SK-N-SH (cell line): ENCODE results near the gene MAGI2. TPM values are rescaled to one million over a fixed set of nuclear protein-coding genes. Genes with fewer than 3 reads are reported as not detected.
"Not testable (repeated sequence)": the region's sequence is repeated elsewhere in the genome, so short reads cannot be mapped to it uniquely, and the experiment has no call there.

Experiments used
- CTCF ChIA-PET: fragments of 300-600, 350-600 bp; formaldehyde crosslinking; extraction: SDS; loops from one replicate; lab custom pipeline; 2021; lab: Yijun Ruan, JAX
- POLR2A ChIA-PET: fragments of 350-600 bp; sonication (Branson Sonifier 250); formaldehyde crosslinking; extraction: SDS; loops from one replicate; lab custom pipeline; 2020; ENCODE audit warnings: antibody characterized with exemption, inconsistent platforms; lab: Yijun Ruan, JAX
- DNase-seq: peaks from one replicate; pipeline ENCODE4 v3.0.0; 2012
- H2AFZ ChIP-seq: fragments of 200-600 bp; sonication (generic); 2 replicates; pipeline ENCODE4 v1.8.1; 2016; ENCODE audit warnings: antibody characterized with exemption, mild to moderate bottlenecking, low read depth
- H3F3A ChIP-seq: fragments of 200-600 bp; sonication (generic); replicated peaks from 2 replicates; pipeline ENCODE3; 2016; ENCODE audit warnings: antibody characterized with exemption, mild to moderate bottlenecking; ENCODE audit not compliant: insufficient read depth
- H3K27ac ChIP-seq, 2 experiments: fragments of 200-500 bp in 1 of 2; fragments of 200-600 bp in 1 of 2; sonication (Bioruptor generic) in 1 of 2; sonication (generic), shearing (Covaris generic) in 1 of 2; 2 replicates each; pipeline versions ENCODE4 v1.5.1 to v1.6.1; 2014 to 2016; ENCODE audit warnings: low read depth in 2 of 2, inconsistent platforms in 1 of 2, low read length in 1 of 2, mild to moderate bottlenecking in 1 of 2, mixed read lengths in 1 of 2
- H3K27me3 ChIP-seq: fragments of 200-600 bp; sonication (generic), shearing (Covaris generic); 2 replicates; pipeline ENCODE4 v1.6.1; 2016; ENCODE audit warnings: mixed run types; ENCODE audit not compliant: insufficient read depth
- H3K36me3 ChIP-seq, 2 experiments: fragments of 200-500 bp in 1 of 2; fragments of 200-600 bp in 1 of 2; sonication (Bioruptor generic) in 1 of 2; sonication (generic) in 1 of 2; replicated peaks in 1 of 2; 2 replicates each; pipeline versions ENCODE3 to v1.5.1; 2014 to 2016; ENCODE audit warnings: low read length in 1 of 2, mild to moderate bottlenecking in 1 of 2; ENCODE audit not compliant: insufficient read depth in 2 of 2, control insufficient read depth in 1 of 2
- H3K4me1 ChIP-seq, 2 experiments: fragments of 200-500 bp in 1 of 2; fragments of 200-600 bp in 1 of 2; sonication (Bioruptor generic) in 1 of 2; sonication (generic), shearing (Covaris generic) in 1 of 2; 2 replicates each; pipeline versions ENCODE4 v1.5.1 to v1.6.1; 2014 to 2016; ENCODE audit warnings: low read depth in 1 of 2, low read length in 1 of 2, mixed run types in 1 of 2; ENCODE audit not compliant: insufficient read depth in 2 of 2, control insufficient read depth in 1 of 2
- H3K4me2 ChIP-seq: fragments of 200-600 bp; sonication (generic), shearing (Covaris generic); 2 replicates; pipeline ENCODE4 v1.6.1; 2017; ENCODE audit warnings: mixed run types
- H3K4me3 ChIP-seq, 2 experiments: fragments of 200-500 bp in 1 of 2; fragments of 200-600 bp in 1 of 2; sonication (Bioruptor generic) in 1 of 2; sonication (generic), shearing (Covaris generic) in 1 of 2; 2 replicates each; pipeline versions ENCODE4 v1.5.1 to v1.8.1; 2014 to 2016; ENCODE audit warnings: low read depth in 2 of 2, inconsistent platforms in 1 of 2, low read length in 1 of 2, mild to moderate bottlenecking in 1 of 2, mixed read lengths in 1 of 2, moderate library complexity in 1 of 2
- H3K79me2 ChIP-seq: fragments of 200-600 bp; sonication (generic); 2 replicates; pipeline ENCODE4 v1.8.1; 2017; ENCODE audit warnings: mild to moderate bottlenecking; ENCODE audit not compliant: insufficient read depth
- H3K9ac ChIP-seq: fragments of 200-600 bp; sonication (generic); 2 replicates; pipeline ENCODE4 v1.6.1; 2017; ENCODE audit warnings: mixed run types
- H3K9me2 ChIP-seq: fragments of 200-600 bp; sonication (generic); 2 replicates; pipeline ENCODE4 v1.6.1; 2017; ENCODE audit warnings: mixed run types
- H3K9me3 ChIP-seq: fragments of 200-600 bp; sonication (generic); 2 replicates; pipeline ENCODE4 v1.6.1; 2017; ENCODE audit warnings: mixed run types, mild to moderate bottlenecking, moderate library complexity
- H4K20me1 ChIP-seq: fragments of 200-600 bp; sonication (generic); 2 replicates; pipeline ENCODE4 v1.6.1; 2017; ENCODE audit warnings: mild to moderate bottlenecking, mixed run types; ENCODE audit not compliant: insufficient read depth
- IRF3 ChIP-seq: fragments of 150-350 bp; IDR thresholded peaks from 2 replicates; pipeline ENCODE4 v1.6.1; 2016; ENCODE audit warnings: mild to moderate bottlenecking, low read depth, low read length
- JUND ChIP-seq: IDR thresholded peaks from 2 replicates; pipeline ENCODE4 v1.4.0; 2012
- MEF2A ChIP-seq: IDR thresholded peaks from 2 replicates; pipeline ENCODE4 v1.4.0; 2012; ENCODE audit warnings: low read depth, borderline replicate concordance
- MXI1 ChIP-seq: IDR thresholded peaks from 2 replicates; pipeline ENCODE4 v1.6.1; 2012; ENCODE audit warnings: mild to moderate bottlenecking, low read depth, low read length, improper control_type of control experiment
- NFIC ChIP-seq: IDR thresholded peaks from 2 replicates; pipeline ENCODE4 v1.4.0; 2012; ENCODE audit warnings: borderline replicate concordance
- POLR2AphosphoS5 ChIP-seq: IDR thresholded peaks from 2 replicates; pipeline ENCODE4 v1.6.1; 2012; ENCODE audit warnings: low read depth, low read length
- USF1 ChIP-seq: IDR thresholded peaks from 2 replicates; pipeline ENCODE4 v1.4.0; 2012; ENCODE audit warnings: low read depth, borderline replicate concordance
- WGBS: methylation state at CpG from one replicate; pipeline ENCODE4 v1.1.6; 2017; ENCODE audit warnings: low lambda C conversion rate; 5-methylcytosine and 5-hydroxymethylcytosine counted together
- polyA plus RNA-seq, 3 experiments: library from polyadenylated mRNA; depleted of rRNA; stranded (reverse); fragments of >200 nt; gene quantifications; 2 replicates each; pipeline ENCODE4 v1.2.3, GENCODE V29; 2012
- TF ChIP-seq, protein P1 (sequence below): fragments of 150-350 bp; IDR thresholded peaks from 2 replicates; pipeline ENCODE4 v1.6.1; 2017; ENCODE audit warnings: antibody characterized with exemption, low read length, low read depth, borderline replicate concordance
- TF ChIP-seq, protein P2 (sequence below): IDR thresholded peaks from 2 replicates; pipeline ENCODE4 v1.6.1; 2012; ENCODE audit warnings: mild to moderate bottlenecking, low read depth, low read length, moderate library complexity

MAGI2 gene
- polyA plus RNA-seq, 1 of the 3 experiments (the other 2 are of a cell fraction) = 1.1 TPM

DNA sequence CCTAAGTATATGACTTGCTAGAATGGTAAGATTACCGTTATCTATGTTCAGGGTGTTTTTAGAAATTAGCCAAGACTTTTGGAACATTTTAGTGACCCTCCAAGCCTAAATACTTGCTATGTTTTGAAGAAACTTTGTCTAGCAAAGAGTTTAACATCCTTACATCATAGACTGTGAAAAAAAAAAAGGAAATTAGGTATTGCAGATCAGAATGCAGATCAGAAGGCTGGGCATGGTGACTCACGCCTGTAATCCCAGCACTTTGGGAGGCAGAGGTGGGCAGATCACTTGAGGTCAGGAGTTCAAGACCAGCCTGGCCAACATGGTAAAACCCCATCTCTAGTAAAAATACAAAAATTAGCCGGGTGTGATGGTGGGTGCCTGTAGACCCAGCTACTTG is 10.7 kb downstream of the MAGI2 start:
- H3K9ac ChIP-seq, H3K4me3 ChIP-seq, H4K20me1 ChIP-seq, H3K9me2 ChIP-seq, H2AFZ ChIP-seq, H3K27me3 ChIP-seq, H3K4me2 ChIP-seq, H3K36me3 ChIP-seq, H3K4me1 ChIP-seq, CTCF ChIA-PET, H3K9me3 ChIP-seq, H3K27ac ChIP-seq, POLR2A ChIA-PET, H3F3A ChIP-seq, DNase-seq: not testable (repeated sequence)
- TF ChIP-seq JUND = 0 out of 2 replicates have a peak, but pooled peaks have one; percentile 13
- 79% methylated on average over 3 of the region's 3 CpGs for WGBS
- 0 out of 2 replicates have a peak, but pooled peaks cover 14% of the 10 kb centered on the region for H3K79me2 ChIP-seq

DNA sequence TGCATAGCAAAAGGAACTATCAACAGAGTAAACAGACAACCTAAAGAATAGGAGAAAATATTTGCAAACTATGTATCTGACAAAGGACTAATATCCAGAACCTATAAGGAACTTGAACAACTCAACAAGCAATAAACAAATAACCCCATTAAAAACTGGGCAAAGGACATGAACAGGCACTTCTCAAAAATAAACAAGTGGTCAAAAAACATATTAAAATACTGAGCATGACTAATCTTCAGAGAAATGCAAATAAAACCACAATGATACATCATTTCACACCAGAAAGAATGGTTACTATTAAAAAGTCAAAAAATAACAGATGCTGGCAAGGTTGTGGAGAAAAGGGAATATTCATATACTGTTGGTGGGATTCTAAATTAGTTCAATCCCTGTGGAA is 17.1 kb downstream of the MAGI2 start:
- DNase-seq = no peak
- 0 out of 2 replicates have a peak, but pooled peaks cover 8% of the 10 kb centered on the region for H3K9me3 ChIP-seq
- ChIA-PET POLR2A (no interaction called here), CTCF (interaction anchor here (0.7 kb wide), 1 partner anchor 74 kb away, joined by 3 read pairs; no protein-coding TSS in a partner anchor)
- no peak overlapping the region for H3K9ac ChIP-seq
- no peaks in the 10 kb centered on the region for H4K20me1 ChIP-seq
- no peak overlapping the region for H2AFZ ChIP-seq
- no peaks in the 10 kb centered on the region for H3K9me2 ChIP-seq
- H3F3A ChIP-seq = peaks cover 20% of the 10 kb centered on the region
- peaks cover 0 to 11% of the 10 kb centered on the region in 2 experiments; a peak in 1 of 4 replicates for H3K4me1 ChIP-seq
- no peak overlapping the region for H3K27ac ChIP-seq
- no peaks in the 10 kb centered on the region for H3K27me3 ChIP-seq
- TF ChIP-seq, protein P1, sequence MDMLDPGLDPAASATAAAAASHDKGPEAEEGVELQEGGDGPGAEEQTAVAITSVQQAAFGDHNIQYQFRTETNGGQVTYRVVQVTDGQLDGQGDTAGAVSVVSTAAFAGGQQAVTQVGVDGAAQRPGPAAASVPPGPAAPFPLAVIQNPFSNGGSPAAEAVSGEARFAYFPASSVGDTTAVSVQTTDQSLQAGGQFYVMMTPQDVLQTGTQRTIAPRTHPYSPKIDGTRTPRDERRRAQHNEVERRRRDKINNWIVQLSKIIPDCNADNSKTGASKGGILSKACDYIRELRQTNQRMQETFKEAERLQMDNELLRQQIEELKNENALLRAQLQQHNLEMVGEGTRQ = no peak
- no peak for TF ChIP-seq USF1
- no peak for TF ChIP-seq MEF2A
- TF ChIP-seq NFIC = no peak
- no peak for TF ChIP-seq POLR2AphosphoS5
- no peak for TF ChIP-seq MXI1
- TF ChIP-seq, protein P2, sequence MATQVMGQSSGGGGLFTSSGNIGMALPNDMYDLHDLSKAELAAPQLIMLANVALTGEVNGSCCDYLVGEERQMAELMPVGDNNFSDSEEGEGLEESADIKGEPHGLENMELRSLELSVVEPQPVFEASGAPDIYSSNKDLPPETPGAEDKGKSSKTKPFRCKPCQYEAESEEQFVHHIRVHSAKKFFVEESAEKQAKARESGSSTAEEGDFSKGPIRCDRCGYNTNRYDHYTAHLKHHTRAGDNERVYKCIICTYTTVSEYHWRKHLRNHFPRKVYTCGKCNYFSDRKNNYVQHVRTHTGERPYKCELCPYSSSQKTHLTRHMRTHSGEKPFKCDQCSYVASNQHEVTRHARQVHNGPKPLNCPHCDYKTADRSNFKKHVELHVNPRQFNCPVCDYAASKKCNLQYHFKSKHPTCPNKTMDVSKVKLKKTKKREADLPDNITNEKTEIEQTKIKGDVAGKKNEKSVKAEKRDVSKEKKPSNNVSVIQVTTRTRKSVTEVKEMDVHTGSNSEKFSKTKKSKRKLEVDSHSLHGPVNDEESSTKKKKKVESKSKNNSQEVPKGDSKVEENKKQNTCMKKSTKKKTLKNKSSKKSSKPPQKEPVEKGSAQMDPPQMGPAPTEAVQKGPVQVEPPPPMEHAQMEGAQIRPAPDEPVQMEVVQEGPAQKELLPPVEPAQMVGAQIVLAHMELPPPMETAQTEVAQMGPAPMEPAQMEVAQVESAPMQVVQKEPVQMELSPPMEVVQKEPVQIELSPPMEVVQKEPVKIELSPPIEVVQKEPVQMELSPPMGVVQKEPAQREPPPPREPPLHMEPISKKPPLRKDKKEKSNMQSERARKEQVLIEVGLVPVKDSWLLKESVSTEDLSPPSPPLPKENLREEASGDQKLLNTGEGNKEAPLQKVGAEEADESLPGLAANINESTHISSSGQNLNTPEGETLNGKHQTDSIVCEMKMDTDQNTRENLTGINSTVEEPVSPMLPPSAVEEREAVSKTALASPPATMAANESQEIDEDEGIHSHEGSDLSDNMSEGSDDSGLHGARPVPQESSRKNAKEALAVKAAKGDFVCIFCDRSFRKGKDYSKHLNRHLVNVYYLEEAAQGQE = no peak
- TF ChIP-seq IRF3 = no peak
- H3K4me2 ChIP-seq = no peak overlapping the region
- no peaks in the 10 kb centered on the region; the same call in 1 of the 2 replicates for H3K79me2 ChIP-seq
- no peak overlapping the region for H3K4me3 ChIP-seq
- H3K36me3 ChIP-seq = no peaks in the 10 kb centered on the region
